PC-3 (cell line): ENCODE results near the gene GKN1. TPM values are rescaled to one million over a fixed set of nuclear protein-coding genes. Genes with fewer than 3 reads are reported as not detected.

Source experiments
- ATAC-seq: fragments of 200-7000 bp; cut with Tn5 transposase; 2 replicates; pipeline ENCODE4 v1.9.1; 2020; ENCODE audit warnings: mild to moderate bottlenecking, moderate library complexity
- BruUV-seq: library from RNA; stranded (reverse); fragments of 400-500 nt; replicated peaks from 2 replicates; lab custom pipeline; 2021; lab: Mats Ljungman, UMichigan
- CTCF ChIA-PET: fragments of 300-600 bp; sonication (Branson Sonifier 250); formaldehyde crosslinking; loops from one replicate; lab custom pipeline; 2022; ENCODE audit warnings: antibody characterized with exemption; lab: Charles Lee
- POLR2A ChIA-PET: fragments of 300-600 bp; sonication (Branson Sonifier 250); formaldehyde crosslinking; loops from one replicate; lab custom pipeline; 2022; ENCODE audit warnings: antibody characterized with exemption; ENCODE audit not compliant: unreplicated experiment; lab: Charles Lee
- DNase-seq: peaks from one replicate; pipeline ENCODE4 v3.0.0-alpha.2; 2015
- H2AFZ ChIP-seq: fragments of 300-600 bp; sonication (generic); 2 replicates; pipeline ENCODE4 v1.6.0; 2016; ENCODE audit warnings: antibody characterized with exemption, low read length
- H3F3A ChIP-seq: fragments of 300-600 bp; sonication (generic); one replicate; pipeline ENCODE4 v1.6.0; 2017; ENCODE audit warnings: antibody characterized with exemption, low read length, control low read depth, mild to moderate bottlenecking; ENCODE audit not compliant: unreplicated experiment
- H3K27ac ChIP-seq: fragments of 300-600 bp; sonication (generic); 2 replicates; pipeline ENCODE4 v1.5.1; 2016; ENCODE audit warnings: mild to moderate bottlenecking, low read length
- H3K27me3 ChIP-seq: fragments of 300-600 bp; sonication (generic); 2 replicates; pipeline ENCODE4 v1.6.1; 2016; ENCODE audit warnings: low read length, mixed read lengths
- H3K36me3 ChIP-seq: fragments of 300-600 bp; sonication (generic); 2 replicates; pipeline ENCODE4 v1.6.1; 2016; ENCODE audit warnings: low read depth, mixed run types, low read length, mixed read lengths
- H3K4me1 ChIP-seq: fragments of 300-600 bp; sonication (generic); 2 replicates; pipeline ENCODE4 v1.5.1; 2016; ENCODE audit warnings: low read length; ENCODE audit not compliant: insufficient read depth
- H3K4me2 ChIP-seq: fragments of 300-600 bp; sonication (generic); 2 replicates; pipeline ENCODE4 v1.6.0; 2016; ENCODE audit warnings: low read length
- H3K4me3 ChIP-seq: fragments of 300-600 bp; sonication (generic); 2 replicates; pipeline ENCODE4 v1.5.1; 2016; ENCODE audit warnings: mild to moderate bottlenecking, low read length, mixed read lengths
- H3K79me2 ChIP-seq: fragments of 300-600 bp; sonication (generic); 2 replicates; pipeline ENCODE4 v1.6.1; 2017; ENCODE audit warnings: low read length, mixed read lengths
- H3K9ac ChIP-seq: fragments of 300-600 bp; sonication (generic); 2 replicates; pipeline ENCODE4 v1.6.0; 2016; ENCODE audit warnings: mild to moderate bottlenecking, low read length
- H3K9me2 ChIP-seq: fragments of 300-600 bp; sonication (generic); replicated peaks from 2 replicates; pipeline ENCODE4 v1.6.1; 2016; ENCODE audit warnings: mixed run types, low read length, mixed read lengths
- H3K9me3 ChIP-seq: fragments of 300-600 bp; sonication (generic); 2 replicates; pipeline ENCODE4 v1.6.1; 2016; ENCODE audit warnings: low read length, mixed read lengths
- H4K20me1 ChIP-seq: fragments of 300-600 bp; sonication (generic); 2 replicates; pipeline ENCODE4 v1.6.1; 2016; ENCODE audit warnings: low read length, mixed read lengths
- CTCF ChIP-seq: fragments of 300-600 bp; sonication (generic); conservative IDR thresholded peaks from 2 replicates; pipeline ENCODE4 v1.5.1; 2017; ENCODE audit warnings: antibody characterized with exemption, low read depth, mild to moderate bottlenecking, low read length
- EZH2 ChIP-seq: fragments of 300-600 bp; sonication (generic); IDR thresholded peaks from one replicate; pipeline ENCODE4 v1.6.1; 2017; ENCODE audit warnings: antibody characterized with exemption, mild to moderate bottlenecking, low read length; ENCODE audit not compliant: unreplicated experiment
- EZH2phosphoT487 ChIP-seq: fragments of 300-600 bp; sonication (generic); IDR thresholded peaks from 2 replicates; pipeline ENCODE4 v1.6.1; 2018; ENCODE audit warnings: mild to moderate bottlenecking, antibody characterized with exemption, low read length, borderline replicate concordance
- intact Hi-C: fragments of 100-400 bp; cut with micrococcal nuclease; formaldehyde crosslinking; loops from 2 replicates; pipeline ENCODE4 v1.9.0; 2023
- total RNA-seq: library from RNA; depleted of rRNA; stranded (reverse); fragments of >200 nt; gene quantifications from 2 replicates; pipeline ENCODE4 v1.2.3, GENCODE V29; 2014

GKN1 gene
- total RNA-seq, 1 experiment from 2014 or later = not detected

- no peaks in the 10 kb centered on the region for H3K36me3 ChIP-seq
- no peaks in the 10 kb centered on the region for H3F3A ChIP-seq
- ATAC-seq (no peak), DNase-seq (no peak)
- no peaks in the 10 kb centered on the region for H4K20me1 ChIP-seq
- no peaks in the 10 kb centered on the region for H3K9me2 ChIP-seq
- intact Hi-C loops = no loop called here
- no peak overlapping the region for H3K27ac ChIP-seq
- CTCF ChIA-PET = no interaction called here
- BruUV-seq = no TSS peak
- no peaks in the 10 kb centered on the region for H3K79me2 ChIP-seq
- H3K4me1 ChIP-seq = peaks cover 10% of the 10 kb centered on the region; the same call in 1 of the 2 replicates
- H3K4me2 ChIP-seq = no peak overlapping the region
- H2AFZ ChIP-seq = no peak overlapping the region
- no peak overlapping the region for H3K9ac ChIP-seq
- no peaks in the 10 kb centered on the region for H3K27me3 ChIP-seq
- TF ChIP-seq CTCF = no peak
- TF ChIP-seq EZH2 = no peak
- no peak for TF ChIP-seq EZH2phosphoT487
- no peak overlapping the region for H3K4me3 ChIP-seq
- H3K9me3 ChIP-seq = no peaks in the 10 kb centered on the region
- POLR2A ChIA-PET = no interaction called here
Observed at GRCh38 chr2:68946117-68946516, 28.3 kb upstream of the GKN1 start.

- TF ChIP-seq CTCF (no peak), EZH2phosphoT487 (no peak), EZH2 (no peak)
- POLR2A ChIA-PET = no interaction called here
- no TSS peak for BruUV-seq
Observed at GRCh38 chr2:68948710-68949109, 25.7 kb upstream of the GKN1 start.

GRCh38 chr2:68951899-68952298 is 22.5 kb upstream of the GKN1 start:
- BruUV-seq = no TSS peak
- no peak for DNase-seq
- Histone ChIP-seq H3K4me2 (no peak overlapping the region), H3K27me3 (no peaks in the 10 kb centered on the region), H3F3A (no peaks in the 10 kb centered on the region), H3K9me3 (no peaks in the 10 kb centered on the region), H3K79me2 (no peaks in the 10 kb centered on the region), H3K36me3 (no peaks in the 10 kb centered on the region), H3K9me2 (no peaks in the 10 kb centered on the region), H4K20me1 (no peaks in the 10 kb centered on the region), H3K4me1 (peaks cover 11% of the 10 kb centered on the region), H3K27ac (no peak overlapping the region), H3K9ac (no peak overlapping the region), H2AFZ (no peak overlapping the region), H3K4me3 (no peak overlapping the region)
- no peak for ATAC-seq
- intact Hi-C loops = no loop called here
- POLR2A ChIA-PET = no interaction called here
- TF ChIP-seq EZH2 = no peak
- TF ChIP-seq CTCF = no peak
- TF ChIP-seq EZH2phosphoT487 = no peak
- CTCF ChIA-PET = no interaction called here

More at GRCh38 chr2:68948710-68949109, 25.7 kb upstream of the GKN1 start:
- Histone ChIP-seq H4K20me1 (no peaks in the 10 kb centered on the region), H3K9me2 (no peaks in the 10 kb centered on the region), H3K4me1 (peaks cover 14% of the 10 kb centered on the region), H3K79me2 (no peaks in the 10 kb centered on the region), H3K9ac (no peak overlapping the region), H3K9me3 (no peaks in the 10 kb centered on the region), H3K4me2 (no peak overlapping the region), H3F3A (no peaks in the 10 kb centered on the region), H3K27me3 (no peaks in the 10 kb centered on the region), H3K27ac (no peak overlapping the region), H3K4me3 (no peak overlapping the region), H2AFZ (no peak overlapping the region), H3K36me3 (no peaks in the 10 kb centered on the region)
- DNase-seq (no peak), ATAC-seq (no peak)
- intact Hi-C loops = no loop called here
- CTCF ChIA-PET = no interaction called here
